B cell (primary cell): ENCODE measurements around the gene ESR2. TPM values are rescaled to one million over a fixed set of nuclear protein-coding genes. Genes with fewer than 3 reads are reported as not detected.

ENCODE experiments used
- ATAC-seq: fragments of 200-7000 bp; cut with Tn5 transposase; one replicate; pipeline ENCODE4 v1.10.0; 2021; ENCODE audit warnings: low read depth, mild to moderate bottlenecking, moderate number of reproducible peaks, moderate library complexity
- CTCF ChIA-PET: fragments of 350-600 bp; sonication (Branson Sonifier 250); formaldehyde crosslinking; loops from one replicate; lab custom pipeline; 2021; ENCODE audit warnings: antibody characterized with exemption, inconsistent platforms; lab: Charles Lee
- POLR2A ChIA-PET: fragments of 350-600 bp; sonication (Branson Sonifier 250); formaldehyde crosslinking; loops from one replicate; lab custom pipeline; 2021; ENCODE audit warnings: antibody characterized with exemption; lab: Charles Lee
- DNase-seq: peaks from one replicate; pipeline ENCODE4 v3.0.0; 2013
- H2AFZ ChIP-seq: 2 replicates; pipeline ENCODE4 v1.6.1; 2012; ENCODE audit warnings: mild to moderate bottlenecking, low read depth, low read length; ENCODE audit not compliant: insufficient read depth, poor library complexity, severe bottlenecking
- H3K27ac ChIP-seq, 2 donors: 1 replicate in 1 of 2; 2 replicates in 1 of 2; pipeline ENCODE4 v1.5.1; 2012 to 2013; ENCODE audit warnings: low read length in 2 of 2, mild to moderate bottlenecking in 2 of 2, moderate library complexity in 1 of 2
- H3K27me3 ChIP-seq, 4 experiments: fragments of 200-600 bp in 1 of 4; sonication (generic) in 1 of 4; replicated peaks in 1 of 4; 1 replicate in 2 of 4; 2 replicates in 2 of 4; pipeline versions ENCODE4 v1.6.1 to v1.7.0; 2013 to 2016; ENCODE audit warnings: low read length in 3 of 4, mild to moderate bottlenecking in 2 of 4, mixed read lengths in 1 of 4, moderate library complexity in 1 of 4; ENCODE audit not compliant: insufficient read depth in 4 of 4, control insufficient read depth in 3 of 4; ENCODE audit errors: control extremely low read depth in 1 of 4
- H3K36me3 ChIP-seq, 2 experiments: replicated peaks in 1 of 2; 1 replicate in 1 of 2; 2 replicates in 1 of 2; pipeline versions ENCODE4 v1.6.1 to v1.7.1; 2013; ENCODE audit warnings: low read length in 1 of 2; ENCODE audit not compliant: insufficient read depth in 2 of 2, control insufficient read depth in 1 of 2; ENCODE audit errors: control extremely low read depth in 1 of 2, extremely low read depth in 1 of 2
- H3K4me1 ChIP-seq, 2 donors: fragments of 200-600 bp in 1 of 2; sonication (generic) in 1 of 2; 1 replicate in 1 of 2; 2 replicates in 1 of 2; pipeline versions ENCODE4 v1.5.1 to v1.6.1; 2013 to 2017; ENCODE audit warnings: low read length in 2 of 2; ENCODE audit not compliant: control insufficient read depth in 2 of 2, insufficient read depth in 2 of 2
- H3K4me2 ChIP-seq: replicated peaks from 2 replicates; pipeline ENCODE3; 2012; ENCODE audit warnings: mild to moderate bottlenecking, low read depth, low read length; ENCODE audit not compliant: poor library complexity, severe bottlenecking
- H3K4me3 ChIP-seq, 5 experiments: fragments of 200-600 bp in 1 of 5; sonication (generic) in 1 of 5; 1 replicate in 3 of 5; 2 replicates in 2 of 5; pipeline versions ENCODE4 v1.5.1 to v1.7.0; 2011 to 2016; ENCODE audit warnings: low read length in 4 of 5, mild to moderate bottlenecking in 4 of 5, low read depth in 2 of 5, control low read depth in 1 of 5, moderate library complexity in 1 of 5; ENCODE audit not compliant: insufficient read depth in 1 of 5; ENCODE audit errors: control extremely low read depth in 1 of 5, extremely low read depth in 1 of 5
- H3K79me2 ChIP-seq: fragments of 200-600 bp; sonication (generic); one replicate; pipeline ENCODE4 v1.6.0; 2016; ENCODE audit warnings: low read length; ENCODE audit not compliant: control insufficient read depth, insufficient read depth
- H3K9ac ChIP-seq: fragments of 200-600 bp; sonication (generic); 2 replicates; pipeline ENCODE4 v1.6.1; 2017; ENCODE audit warnings: mild to moderate bottlenecking, low read length, moderate library complexity
- H3K9me3 ChIP-seq, 3 donors: one replicate each; pipeline versions ENCODE4 v1.6.1 to v1.7.1; 2013; ENCODE audit warnings: low read length in 2 of 3; ENCODE audit not compliant: control insufficient read depth in 2 of 3, insufficient read depth in 1 of 3; ENCODE audit errors: control extremely low read depth in 1 of 3
- H4K20me1 ChIP-seq: 2 replicates; pipeline ENCODE4 v1.6.0; 2012; ENCODE audit warnings: mild to moderate bottlenecking, low read length; ENCODE audit not compliant: insufficient read depth, control insufficient read depth, poor library complexity, severe bottlenecking
- H3K27ac Mint-ChIP-seq: one replicate; pipeline ENCODE4 v1.8.0; 2021; ENCODE audit warnings: mixed read lengths
- H3K27me3 Mint-ChIP-seq: one replicate; pipeline ENCODE4 v1.8.0; 2021; ENCODE audit warnings: mixed read lengths
- H3K4me1 Mint-ChIP-seq: one replicate; pipeline ENCODE4 v1.8.0; 2021; ENCODE audit warnings: mixed read lengths
- H3K4me3 Mint-ChIP-seq: one replicate; pipeline ENCODE4 v1.8.0; 2021; ENCODE audit warnings: mixed read lengths
- H3K9me3 Mint-ChIP-seq: one replicate; pipeline ENCODE4 v1.8.0; 2022; ENCODE audit warnings: mixed read lengths; ENCODE audit not compliant: insufficient read depth
- CTCF ChIP-seq: fragments of 200-600 bp; IDR thresholded peaks from one replicate; pipeline ENCODE4 v1.8.0; 2022; ENCODE audit warnings: antibody characterized with exemption, mild to moderate bottlenecking
- EZH2 ChIP-seq: IDR thresholded peaks from 2 replicates; pipeline ENCODE4 v1.6.1; 2012; ENCODE audit warnings: borderline replicate concordance, low read depth, mild to moderate bottlenecking, moderate library complexity, low read length; ENCODE audit not compliant: insufficient read depth, poor library complexity, severe bottlenecking
- WGBS: methylation state at CpG from one replicate; pipeline ENCODE4 v1.1.5; 2013; ENCODE audit warnings: missing lambda C conversion rate; ENCODE audit not compliant: insufficient coverage; 5-methylcytosine and 5-hydroxymethylcytosine counted together
- intact Hi-C: fragments of 100-400 bp; cut with micrococcal nuclease; formaldehyde crosslinking; loops from one replicate; pipeline ENCODE4 v1.10.0; 2022
- polyA plus RNA-seq: library from polyadenylated mRNA; depleted of rRNA; stranded (reverse); fragments of >200 nt; gene quantifications from 2 replicates; pipeline ENCODE4 v1.2.3, GENCODE V29; 2012
- total RNA-seq, 2 donors: library from RNA; stranded (reverse); fragments of 120-200 nt in 1 of 2; gene quantifications; 1 replicate in 1 of 2; 2 replicates in 1 of 2; pipeline versions ENCODE4 v1.2.3 to v1.2.4, GENCODE V29; 2013 to 2022

Gene ESR2
- total and polyA plus RNA-seq, 2 donors (not counting 1 experiment from before 2014, with no cell fraction given) = 5.4 to 87.8 TPM

- H2AFZ ChIP-seq = no peak overlapping the region
- H3K4me2 ChIP-seq = no peak overlapping the region
- DNase-seq (no peak), ATAC-seq (no peak)
- no peak overlapping the region for H3K27ac ChIP-seq
- H3K79me2 ChIP-seq = no peaks in the 10 kb centered on the region
- Mint-ChIP-seq H3K4me3 (no peak overlapping the region), H3K9me3 (no peaks in the 10 kb centered on the region), H3K27ac (no peak overlapping the region), H3K4me1 (no peaks in the 10 kb centered on the region), H3K27me3 (no peaks in the 10 kb centered on the region)
- H3K36me3 ChIP-seq = peaks cover 0 to 8% of the 10 kb centered on the region in 2 experiments
- H3K27me3 ChIP-seq = no peaks in the 10 kb centered on the region
- POLR2A ChIA-PET = no interaction called here
- intact Hi-C loops = no loop called here
- H3K4me1 ChIP-seq = no peaks in the 10 kb centered on the region
- CTCF ChIA-PET = no interaction called here
- 96% methylated on average over 7 of the region's 7 CpGs for WGBS
- H3K9ac ChIP-seq = no peak overlapping the region
- TF ChIP-seq CTCF (no peak), EZH2 (no peak)
- H3K4me3 ChIP-seq = no peak overlapping the region
- H4K20me1 ChIP-seq = no peaks in the 10 kb centered on the region
- H3K9me3 ChIP-seq = no peaks in the 10 kb centered on the region
Observed at GRCh38 chr14:64114796-64115195, 179.4 kb downstream of the ESR2 start.

- H3K27me3 Mint-ChIP-seq = no peaks in the 10 kb centered on the region
- H3K27ac Mint-ChIP-seq = no peak overlapping the region
- Histone ChIP-seq H3K9ac (no peak overlapping the region), H3K9me3 (no peaks in the 10 kb centered on the region), H4K20me1 (no peaks in the 10 kb centered on the region), H3K27ac (no peak overlapping the region), H3K36me3 (peaks cover 0 to 8% of the 10 kb centered on the region in 2 experiments), H3K79me2 (no peaks in the 10 kb centered on the region), H3K27me3 (no peaks in the 10 kb centered on the region), H2AFZ (no peak overlapping the region), H3K4me2 (no peak overlapping the region), H3K4me3 (no peak overlapping the region), H3K4me1 (no peaks in the 10 kb centered on the region)
- H3K4me1 Mint-ChIP-seq = no peaks in the 10 kb centered on the region
- H3K4me3 Mint-ChIP-seq = no peak overlapping the region
- WGBS = 95% methylated on average over 7 of the region's 9 CpGs
- POLR2A ChIA-PET = no interaction called here
- no peaks in the 10 kb centered on the region for H3K9me3 Mint-ChIP-seq
- DNase-seq (no peak), ATAC-seq (no peak)
- intact Hi-C loops = no loop called here
- TF ChIP-seq CTCF (no peak), EZH2 (no peak)
- CTCF ChIA-PET = no interaction called here
Observed at GRCh38 chr14:64114166-64114565, 180.0 kb downstream of the ESR2 start.
